Karpas-422 (cell line): ENCODE data around the gene RNFT2. TPM values are rescaled to one million over a fixed set of nuclear protein-coding genes. Genes with fewer than 3 reads are reported as not detected.

ENCODE experiments used
- DNase-seq: peaks from one replicate; pipeline ENCODE4 v3.0.0-alpha.2; 2015
- H2AFZ ChIP-seq: fragments of 200-600 bp; sonication (generic); 2 replicates; pipeline ENCODE4 v1.6.1; 2014; ENCODE audit warnings: antibody characterized with exemption, low read length, mixed read lengths
- H3K27ac ChIP-seq: fragments of 200-600 bp; sonication (generic); 2 replicates; pipeline ENCODE4 v1.5.1; 2014; ENCODE audit warnings: mild to moderate bottlenecking, low read length, moderate library complexity
- H3K27me3 ChIP-seq: fragments of 200-600 bp; sonication (generic); 2 replicates; pipeline ENCODE4 v1.6.1; 2014; ENCODE audit warnings: low read length, mixed read lengths
- H3K36me3 ChIP-seq: fragments of 200-600 bp; sonication (generic); 2 replicates; pipeline ENCODE4 v1.6.1; 2014; ENCODE audit warnings: low read length, mixed read lengths; ENCODE audit not compliant: insufficient read depth
- H3K4me1 ChIP-seq: fragments of 200-600 bp; sonication (generic); 2 replicates; pipeline ENCODE4 v1.6.1; 2014; ENCODE audit warnings: mild to moderate bottlenecking, low read length, mixed read lengths
- H3K4me2 ChIP-seq: fragments of 200-600 bp; sonication (generic); 2 replicates; pipeline ENCODE4 v1.6.1; 2014; ENCODE audit warnings: low read length, low read depth, mild to moderate bottlenecking; ENCODE audit not compliant: poor library complexity, severe bottlenecking
- H3K4me3 ChIP-seq: fragments of 200-600 bp; sonication (generic); 2 replicates; pipeline ENCODE4 v1.5.1; 2014; ENCODE audit warnings: mild to moderate bottlenecking, antibody characterized with exemption, low read length, mixed read lengths
- H3K79me2 ChIP-seq: fragments of 200-600 bp; sonication (generic); 2 replicates; pipeline ENCODE4 v1.6.1; 2014; ENCODE audit warnings: mild to moderate bottlenecking, low read length, mixed read lengths
- H3K9ac ChIP-seq: fragments of 200-600 bp; sonication (generic); 2 replicates; pipeline ENCODE4 v1.6.0; 2014; ENCODE audit warnings: low read length
- H3K9me2 ChIP-seq: fragments of 200-600 bp; sonication (generic), shearing (Covaris generic); replicated peaks from 2 replicates; pipeline ENCODE4 v1.6.0; 2014; ENCODE audit warnings: mild to moderate bottlenecking, low read length, moderate library complexity; ENCODE audit not compliant: insufficient read depth
- H3K9me3 ChIP-seq: fragments of 300-700, 200-600 bp; sonication (generic); 2 replicates; pipeline ENCODE4 v1.6.1; 2014; ENCODE audit warnings: low read length, mixed read lengths
- H4K20me1 ChIP-seq: fragments of 200-600 bp; sonication (generic); 2 replicates; pipeline ENCODE4 v1.6.1; 2014; ENCODE audit warnings: mild to moderate bottlenecking, antibody characterized with exemption, low read length, low read depth; ENCODE audit not compliant: insufficient read depth
- total RNA-seq: library from RNA; depleted of rRNA; stranded (reverse); fragments of >200 nt; shearing (Covaris generic); gene quantifications from 2 replicates; pipeline ENCODE4 v1.2.3, GENCODE V29; 2014; ENCODE audit warnings: low replicate concordance

RNFT2 gene
- total RNA-seq, 1 experiment from 2014 or later = 6.7 TPM

DNA sequence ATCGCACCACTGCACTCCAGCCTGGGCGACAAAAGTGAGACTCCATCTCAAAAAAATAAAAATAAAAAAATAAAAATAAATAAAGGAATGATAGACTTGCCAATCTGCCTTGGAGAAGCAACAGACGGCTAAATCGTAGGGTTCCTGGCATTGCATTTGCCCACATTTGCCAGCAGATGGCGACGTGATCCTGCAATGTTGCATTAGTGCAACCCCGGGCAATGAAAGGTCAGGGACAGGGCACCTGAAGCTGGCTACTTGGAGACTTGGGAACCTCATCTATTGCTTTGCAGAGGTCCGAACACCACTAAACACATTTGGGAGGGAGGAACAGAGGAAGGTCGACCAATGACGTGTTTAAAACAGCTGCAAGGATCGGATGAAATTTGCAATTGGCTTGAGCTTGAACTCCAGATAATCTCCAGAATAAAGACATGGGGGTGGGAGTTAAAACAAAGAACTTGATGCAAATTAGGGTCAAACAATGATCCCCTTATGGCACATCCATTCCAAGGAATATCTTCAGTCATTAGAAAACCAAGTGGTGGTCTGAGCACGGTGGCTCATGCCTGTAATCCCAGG is 34.8 kb upstream of the RNFT2 start:
- no peaks in the 10 kb centered on the region for H3K79me2 ChIP-seq
- H3K4me3 ChIP-seq = no peak overlapping the region
- H3K9me3 ChIP-seq = no peaks in the 10 kb centered on the region
- H3K36me3 ChIP-seq = no peaks in the 10 kb centered on the region
- no peak overlapping the region for H2AFZ ChIP-seq
- no peak overlapping the region for H3K4me2 ChIP-seq
- H3K9me2 ChIP-seq = no peaks in the 10 kb centered on the region
- H3K9ac ChIP-seq = no peak overlapping the region
- H3K27ac ChIP-seq = no peak overlapping the region
- no peaks in the 10 kb centered on the region for H3K27me3 ChIP-seq
- no peaks in the 10 kb centered on the region for H4K20me1 ChIP-seq
- H3K4me1 ChIP-seq = peaks cover 13% of the 10 kb centered on the region
- DNase-seq = peak; percentile 89

DNA sequence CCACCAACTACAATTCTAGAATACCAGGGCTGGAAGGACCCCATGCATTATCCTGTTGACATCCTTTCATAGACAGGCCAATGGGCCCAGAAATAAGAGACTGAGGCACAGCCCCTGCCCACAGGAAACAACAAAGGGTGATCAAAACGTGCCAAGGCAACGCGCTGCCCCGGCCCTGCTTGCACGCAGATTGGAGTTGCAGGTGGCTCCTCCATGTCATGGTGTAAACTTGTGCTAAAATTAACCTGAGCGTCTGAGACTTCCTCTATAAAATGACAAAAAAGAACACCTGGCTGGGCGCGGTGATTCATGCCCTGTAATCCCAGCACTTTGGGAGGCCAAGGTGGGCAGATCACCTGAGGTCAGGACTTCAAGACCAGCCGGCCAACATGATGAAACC is 30.4 kb upstream of the RNFT2 start:
- Histone ChIP-seq H3K27me3 (no peaks in the 10 kb centered on the region), H3K36me3 (no peaks in the 10 kb centered on the region), H2AFZ (no peak overlapping the region), H3K4me3 (no peak overlapping the region), H4K20me1 (no peaks in the 10 kb centered on the region), H3K9me2 (no peaks in the 10 kb centered on the region), H3K9me3 (no peaks in the 10 kb centered on the region), H3K4me2 (no peak overlapping the region), H3K4me1 (peaks cover 28% of the 10 kb centered on the region), H3K79me2 (no peaks in the 10 kb centered on the region), H3K9ac (no peak overlapping the region), H3K27ac (no peak overlapping the region)
- DNase-seq = no peak

DNA sequence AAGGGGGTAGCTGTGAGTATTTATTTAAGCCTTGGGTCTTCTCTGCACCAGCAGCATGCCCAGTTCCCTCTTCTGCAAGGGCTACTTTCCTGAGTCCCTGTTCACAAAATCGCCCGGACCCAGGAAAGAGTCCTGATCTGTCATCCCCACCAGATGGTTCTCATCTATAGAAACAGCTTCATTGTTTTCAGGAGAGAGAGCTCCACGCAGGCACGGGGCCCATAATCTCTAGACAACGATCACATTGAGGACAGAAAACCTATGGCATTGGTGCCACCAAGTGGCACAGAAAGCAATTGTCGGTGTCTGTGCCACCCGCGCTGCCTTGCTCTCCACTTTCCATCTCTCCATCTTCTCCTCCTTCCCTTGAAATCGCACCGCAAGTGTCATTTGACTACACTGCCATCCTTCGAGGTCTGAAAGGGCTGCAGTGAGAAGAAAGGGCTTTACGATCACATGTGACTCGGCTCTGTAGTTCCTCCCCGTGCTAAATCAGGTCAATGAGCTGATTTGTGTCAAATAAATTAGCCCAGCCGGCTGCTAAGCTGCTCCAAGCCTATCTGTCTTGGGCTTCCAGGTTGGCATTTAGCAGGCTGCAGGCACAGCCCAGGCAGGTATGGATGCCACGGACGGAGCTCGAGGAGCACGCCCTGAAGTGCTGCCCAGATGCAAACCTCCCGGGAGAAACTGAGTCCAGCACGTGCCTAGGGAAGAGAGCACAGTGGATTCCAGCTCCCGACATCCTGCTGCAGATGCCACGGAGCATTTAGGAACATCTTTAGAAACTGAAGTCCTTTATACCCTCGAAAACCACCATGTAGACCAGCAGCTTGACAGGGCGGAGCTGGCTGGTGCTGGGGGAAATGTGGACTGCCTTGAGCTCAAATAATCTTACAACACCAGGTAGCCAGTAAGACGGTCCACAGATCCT is 29.0 kb upstream of the RNFT2 start:
- H2AFZ ChIP-seq = no peak overlapping the region
- no peaks in the 10 kb centered on the region for H3K27me3 ChIP-seq
- no peaks in the 10 kb centered on the region for H3K36me3 ChIP-seq
- DNase-seq = peak; percentile 82
- peaks cover 24% of the 10 kb centered on the region for H3K4me1 ChIP-seq
- no peaks in the 10 kb centered on the region for H3K9me3 ChIP-seq
- no peak overlapping the region for H3K4me3 ChIP-seq
- no peaks in the 10 kb centered on the region for H4K20me1 ChIP-seq
- H3K27ac ChIP-seq = no peak overlapping the region
- no peaks in the 10 kb centered on the region for H3K9me2 ChIP-seq
- H3K4me2 ChIP-seq = peak overlapping the region; percentile 36
- no peaks in the 10 kb centered on the region for H3K79me2 ChIP-seq
- H3K9ac ChIP-seq = peak overlapping the region; percentile 34; the same call in 1 of the 2 replicates

DNA sequence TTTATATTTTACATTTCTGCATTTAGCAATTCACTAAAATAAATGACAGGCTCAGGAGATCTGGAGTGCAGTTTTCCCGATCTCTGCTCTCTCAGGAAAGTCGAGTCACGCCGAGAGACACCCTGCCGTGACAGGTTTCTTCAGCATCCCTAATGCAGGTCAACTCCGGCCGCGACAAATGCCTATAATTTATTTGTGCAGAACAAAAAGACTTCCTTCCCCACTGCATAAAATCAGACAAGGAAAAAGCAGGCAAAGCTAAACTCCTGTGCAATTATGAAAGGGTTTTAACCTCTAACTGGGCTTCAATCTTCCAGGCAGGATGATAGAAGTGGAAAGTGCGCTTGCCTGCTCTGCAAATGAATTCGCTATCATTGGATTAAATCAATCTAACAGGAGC is 28.3 kb upstream of the RNFT2 start:
- Histone ChIP-seq H3K4me1 (peaks cover 24% of the 10 kb centered on the region), H3K9me2 (no peaks in the 10 kb centered on the region), H3K36me3 (no peaks in the 10 kb centered on the region), H2AFZ (no peak overlapping the region), H3K9me3 (no peaks in the 10 kb centered on the region), H3K27ac (no peak overlapping the region), H3K79me2 (no peaks in the 10 kb centered on the region), H3K4me2 (no peak overlapping the region), H4K20me1 (no peaks in the 10 kb centered on the region), H3K9ac (no peak overlapping the region), H3K4me3 (no peak overlapping the region), H3K27me3 (no peaks in the 10 kb centered on the region)
- DNase-seq = no peak

DNA sequence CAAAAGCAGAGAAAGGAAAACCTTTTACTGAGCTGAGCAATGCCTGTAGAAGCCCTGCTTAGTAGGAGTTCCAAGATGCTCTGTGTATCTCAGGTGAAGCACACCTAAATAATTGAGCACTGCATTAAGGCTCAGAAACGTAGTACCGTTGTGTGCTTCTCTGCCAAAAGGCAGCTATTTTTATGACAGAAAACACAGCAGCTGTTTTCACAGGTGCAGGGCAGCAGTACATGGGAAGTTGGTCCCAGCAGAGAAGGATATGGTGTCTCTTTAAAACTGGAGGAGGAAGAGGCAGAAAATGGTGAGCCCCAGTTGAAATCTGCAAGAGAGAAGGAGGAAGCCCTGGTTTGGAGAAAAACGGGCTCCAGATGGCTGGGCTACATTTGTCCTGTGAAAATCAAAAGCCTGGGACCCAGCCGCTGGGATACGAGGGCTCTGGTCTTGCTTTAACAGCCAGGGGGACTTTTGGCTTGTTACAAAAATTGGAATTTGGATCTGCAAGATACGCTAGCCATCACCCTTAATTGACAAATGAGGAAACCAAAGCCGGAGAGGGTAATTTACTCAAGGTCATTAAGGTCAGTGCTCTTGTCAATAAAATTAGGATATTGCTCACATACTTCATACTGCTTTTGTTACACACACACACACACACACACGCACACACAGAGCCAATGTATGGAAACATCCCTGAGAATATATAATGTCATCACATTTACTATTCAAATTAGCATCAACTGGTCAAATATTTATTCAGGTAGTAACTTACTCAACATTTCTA is 27.6 kb upstream of the RNFT2 start:
- Histone ChIP-seq H2AFZ (no peak overlapping the region), H3K4me3 (no peak overlapping the region), H3K27me3 (no peaks in the 10 kb centered on the region), H3K4me2 (no peak overlapping the region), H3K27ac (no peak overlapping the region), H4K20me1 (no peaks in the 10 kb centered on the region), H3K9ac (no peak overlapping the region), H3K9me2 (no peaks in the 10 kb centered on the region), H3K36me3 (no peaks in the 10 kb centered on the region), H3K4me1 (peaks cover 24% of the 10 kb centered on the region), H3K79me2 (no peaks in the 10 kb centered on the region), H3K9me3 (no peaks in the 10 kb centered on the region)
- DNase-seq = no peak

DNA sequence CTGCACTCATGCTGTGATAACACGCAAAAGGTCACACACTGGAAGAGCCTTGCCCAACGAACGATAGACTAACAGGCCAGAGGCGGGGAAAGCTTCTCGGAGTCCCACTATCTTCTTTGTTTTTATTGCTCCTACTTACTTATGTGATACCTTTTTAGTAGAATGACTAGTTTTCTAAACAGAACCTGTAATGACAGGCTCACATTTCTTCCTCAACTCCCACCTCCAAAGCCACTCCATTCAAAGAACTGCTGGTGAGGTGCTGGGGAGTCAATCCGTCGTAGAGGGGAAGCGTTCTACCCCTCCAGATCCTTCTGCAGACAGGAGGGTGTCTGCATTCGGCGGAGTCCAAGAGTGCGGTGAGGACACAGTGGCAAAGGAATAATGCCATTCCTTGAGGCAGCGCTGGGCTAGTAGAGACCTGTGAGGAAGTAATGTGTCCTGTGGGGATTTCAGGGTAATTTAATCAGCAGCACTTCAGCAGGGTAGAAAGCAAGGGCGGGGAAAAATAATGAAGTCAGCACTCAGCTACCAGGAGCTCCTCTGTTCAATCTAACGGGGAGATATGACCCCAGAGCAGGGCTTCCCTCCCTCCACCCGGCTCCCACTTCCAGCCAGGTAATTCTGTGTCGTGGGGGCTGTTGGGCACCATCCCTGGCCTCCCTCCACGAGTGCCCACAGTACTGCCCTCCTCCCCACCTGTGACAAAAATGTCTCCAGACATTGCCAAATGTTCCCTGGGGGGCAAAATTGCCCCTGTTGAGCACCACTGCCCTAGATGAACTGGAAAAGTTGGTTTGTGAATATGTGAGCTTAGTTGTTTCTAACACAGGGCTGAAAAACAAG is 25.4 kb upstream of the RNFT2 start:
- Histone ChIP-seq H3K9me3 (no peaks in the 10 kb centered on the region), H2AFZ (no peak overlapping the region), H3K9me2 (no peaks in the 10 kb centered on the region), H3K27me3 (no peaks in the 10 kb centered on the region), H3K79me2 (no peaks in the 10 kb centered on the region), H4K20me1 (no peaks in the 10 kb centered on the region), H3K36me3 (peaks cover 7% of the 10 kb centered on the region; the same call in 1 of the 2 replicates), H3K4me1 (peaks cover 21% of the 10 kb centered on the region), H3K4me2 (no peak overlapping the region), H3K9ac (no peak overlapping the region), H3K27ac (no peak overlapping the region), H3K4me3 (no peak overlapping the region)
- no peak for DNase-seq

DNA sequence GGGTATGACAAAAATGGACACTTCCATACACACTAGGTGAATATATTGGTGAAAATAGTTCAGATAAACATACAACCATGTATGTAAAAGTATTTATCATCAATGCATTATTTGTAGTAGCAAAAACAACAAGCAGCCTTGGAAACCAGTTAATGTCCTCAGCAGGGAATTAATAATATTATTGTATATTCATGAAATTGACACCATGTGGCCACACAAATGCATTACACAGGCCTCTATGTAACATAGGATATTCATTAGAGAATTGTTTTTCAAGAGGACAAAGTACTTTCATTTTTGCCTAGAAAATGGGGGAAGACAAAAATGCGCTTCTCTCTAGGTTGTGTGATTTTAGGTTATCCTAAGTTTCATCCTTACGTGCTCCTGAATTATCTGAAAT is 24.6 kb upstream of the RNFT2 start:
- no peaks in the 10 kb centered on the region for H3K9me2 ChIP-seq
- H3K27me3 ChIP-seq = no peaks in the 10 kb centered on the region
- DNase-seq = no peak
- H3K4me3 ChIP-seq = no peak overlapping the region
- H3K4me1 ChIP-seq = peaks cover 15% of the 10 kb centered on the region
- no peak overlapping the region for H3K27ac ChIP-seq
- H3K36me3 ChIP-seq = peaks cover 7% of the 10 kb centered on the region; the same call in 1 of the 2 replicates
- 0 out of 2 replicates have a peak, but pooled peaks cover 3% of the 10 kb centered on the region for H3K79me2 ChIP-seq
- H3K9me3 ChIP-seq = no peaks in the 10 kb centered on the region
- H2AFZ ChIP-seq = no peak overlapping the region
- H3K9ac ChIP-seq = no peak overlapping the region
- no peak overlapping the region for H3K4me2 ChIP-seq
- no peaks in the 10 kb centered on the region for H4K20me1 ChIP-seq
